Transverse colon (tissue), 4 donors: Measurements from ENCODE around the gene CUL3. TPM values are rescaled to one million over a fixed set of nuclear protein-coding genes. Genes with fewer than 3 reads are reported as not detected.

Source experiments
- DNase-seq: peaks from one replicate; pipeline ENCODE4 v3.0.0-alpha.2; 2019
- H3K27ac ChIP-seq, 4 donors: fragments of 200-600 bp; sonication (generic); 2 replicates each; pipeline ENCODE4 v1.5.1; 2016 to 2018; ENCODE audit warnings: inconsistent platforms in 4 of 4
- H3K27me3 ChIP-seq: fragments of 200-600 bp; sonication (generic); 2 replicates; pipeline ENCODE4 v1.5.1; 2017; ENCODE audit warnings: inconsistent platforms
- H3K36me3 ChIP-seq, 4 donors: fragments of 200-600 bp; sonication (generic); 2 replicates each; pipeline ENCODE4 v1.5.1; 2017 to 2019; ENCODE audit warnings: inconsistent platforms in 4 of 4
- H3K4me1 ChIP-seq, 4 donors: fragments of 200-600 bp; sonication (generic); 2 replicates each; pipeline ENCODE4 v1.5.1; 2017 to 2020; ENCODE audit warnings: inconsistent platforms in 4 of 4
- H3K4me3 ChIP-seq, 4 donors: fragments of 200-600 bp; sonication (generic); 1 replicate in 1 of 4; 2 replicates in 3 of 4; pipeline versions ENCODE4 v1.5.1 to v1.6.1; 2017 to 2019; ENCODE audit warnings: inconsistent platforms in 4 of 4
- H3K9me3 ChIP-seq, 2 donors: fragments of 200-600 bp; sonication (generic); 2 replicates each; pipeline ENCODE4 v1.5.1; 2017 to 2019; ENCODE audit warnings: inconsistent platforms in 2 of 2
- EP300 ChIP-seq: sonication (generic); formaldehyde crosslinking; IDR thresholded peaks from one replicate; pipeline ENCODE4 v1.6.1; 2017; ENCODE audit warnings: antibody characterized with exemption, low read depth
- POLR2A ChIP-seq: fragments of 450-650 bp; IDR thresholded peaks from one replicate; pipeline ENCODE4 v1.6.1; 2016; ENCODE audit warnings: antibody characterized with exemption, mild to moderate bottlenecking, moderate library complexity
- POLR2AphosphoS5 ChIP-seq, 3 donors: sonication (generic); formaldehyde crosslinking; IDR thresholded peaks; one replicate each; pipeline ENCODE4 v1.6.1; 2016; ENCODE audit warnings: antibody characterized with exemption in 3 of 3
- WGBS, 2 donors: methylation state at CpG; one replicate each; pipeline ENCODE4 v1.1.5; 2018; ENCODE audit warnings: low coverage in 1 of 2; 5-methylcytosine and 5-hydroxymethylcytosine counted together
- in situ Hi-C, 4 donors: fragments of 200-750 bp; cut with MboI; loops; one replicate each; pipeline versions ENCODE4 v1.15.0 to v1.15.1; 2017; ENCODE audit warnings: low sequenced_read_pairs in 3 of 4, low pct_ligation_motif_present in 1 of 4, low pct_unique_long_range_greater_than_20kb in 1 of 4
- intact Hi-C: fragments of 100-400 bp; cut with DNase I; formaldehyde crosslinking; loops from one replicate; pipeline ENCODE4 v1.15.1; 2023; ENCODE audit warnings: low total_unique reads
- total RNA-seq, 4 donors: library from RNA; depleted of rRNA; stranded (reverse); fragments of >200 nt; gene quantifications; one replicate each; pipeline ENCODE4 v1.1.0, GENCODE V29; 2016
- TF ChIP-seq, protein P1 (sequence below), 5 experiments: fragments of 200-600 bp in 3 of 5; fragments of 450-650 bp in 2 of 5; sonication (generic) in 3 of 5; IDR thresholded peaks; 1 replicate in 2 of 5; 2 replicates in 3 of 5; pipeline ENCODE4 v1.5.1; 2016 to 2017; ENCODE audit warnings: antibody characterized with exemption in 5 of 5, inconsistent platforms in 3 of 5, mild to moderate bottlenecking in 2 of 5, moderate library complexity in 1 of 5

Gene CUL3
- total RNA-seq, 4 donors from 2014 or later = 18.5 to 104 (median 57.9) TPM

- TF ChIP-seq POLR2A (no peak), POLR2AphosphoS5 (IDR thresholded peaks at IDR 0.05) (no peak), EP300 (no peak)
- TF ChIP-seq, protein P1, sequence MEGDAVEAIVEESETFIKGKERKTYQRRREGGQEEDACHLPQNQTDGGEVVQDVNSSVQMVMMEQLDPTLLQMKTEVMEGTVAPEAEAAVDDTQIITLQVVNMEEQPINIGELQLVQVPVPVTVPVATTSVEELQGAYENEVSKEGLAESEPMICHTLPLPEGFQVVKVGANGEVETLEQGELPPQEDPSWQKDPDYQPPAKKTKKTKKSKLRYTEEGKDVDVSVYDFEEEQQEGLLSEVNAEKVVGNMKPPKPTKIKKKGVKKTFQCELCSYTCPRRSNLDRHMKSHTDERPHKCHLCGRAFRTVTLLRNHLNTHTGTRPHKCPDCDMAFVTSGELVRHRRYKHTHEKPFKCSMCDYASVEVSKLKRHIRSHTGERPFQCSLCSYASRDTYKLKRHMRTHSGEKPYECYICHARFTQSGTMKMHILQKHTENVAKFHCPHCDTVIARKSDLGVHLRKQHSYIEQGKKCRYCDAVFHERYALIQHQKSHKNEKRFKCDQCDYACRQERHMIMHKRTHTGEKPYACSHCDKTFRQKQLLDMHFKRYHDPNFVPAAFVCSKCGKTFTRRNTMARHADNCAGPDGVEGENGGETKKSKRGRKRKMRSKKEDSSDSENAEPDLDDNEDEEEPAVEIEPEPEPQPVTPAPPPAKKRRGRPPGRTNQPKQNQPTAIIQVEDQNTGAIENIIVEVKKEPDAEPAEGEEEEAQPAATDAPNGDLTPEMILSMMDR (IDR thresholded peaks at IDR 0.05) = no peak
- WGBS, 2 donors = 55 to 58% methylated on average over 4 of the region's 4 CpGs
- H3K36me3 ChIP-seq = peaks cover 0 to 8% (median 0%) of the 10 kb centered on the region in 4 donors
- no peak overlapping the region for H3K27ac ChIP-seq
- no peaks in the 10 kb centered on the region for H3K9me3 ChIP-seq
- DNase-seq = no peak
- in situ Hi-C loops = no loop called here
- H3K4me1 ChIP-seq = peaks cover 14 to 87% (median 53%) of the 10 kb centered on the region in 4 donors
- intact Hi-C loops = no loop called here
- H3K27me3 ChIP-seq = no peaks in the 10 kb centered on the region
- no peak overlapping the region for H3K4me3 ChIP-seq
These were observed 14.7 kb downstream of the CUL3 start for GRCh38 chr2:224570328-224570993.

GRCh38 chr2:224569654-224570053 is 15.5 kb downstream of the CUL3 start:
- TF ChIP-seq EP300 = no peak
- TF ChIP-seq, protein P1 (IDR thresholded peaks at IDR 0.05) = no peak
- no peak for TF ChIP-seq POLR2A
- no peak for TF ChIP-seq POLR2AphosphoS5 (IDR thresholded peaks at IDR 0.05)
- Histone ChIP-seq H3K36me3 (peaks cover 0 to 8% (median 0%) of the 10 kb centered on the region in 4 donors), H3K4me3 (no peak overlapping the region), H3K27me3 (no peaks in the 10 kb centered on the region), H3K9me3 (no peaks in the 10 kb centered on the region), H3K27ac (no peak overlapping the region), H3K4me1 (peaks cover 10 to 86% (median 47%) of the 10 kb centered on the region in 4 donors)
- in situ Hi-C loops (no loop called here), intact Hi-C loops (no loop called here)
- DNase-seq = no peak

DNA sequence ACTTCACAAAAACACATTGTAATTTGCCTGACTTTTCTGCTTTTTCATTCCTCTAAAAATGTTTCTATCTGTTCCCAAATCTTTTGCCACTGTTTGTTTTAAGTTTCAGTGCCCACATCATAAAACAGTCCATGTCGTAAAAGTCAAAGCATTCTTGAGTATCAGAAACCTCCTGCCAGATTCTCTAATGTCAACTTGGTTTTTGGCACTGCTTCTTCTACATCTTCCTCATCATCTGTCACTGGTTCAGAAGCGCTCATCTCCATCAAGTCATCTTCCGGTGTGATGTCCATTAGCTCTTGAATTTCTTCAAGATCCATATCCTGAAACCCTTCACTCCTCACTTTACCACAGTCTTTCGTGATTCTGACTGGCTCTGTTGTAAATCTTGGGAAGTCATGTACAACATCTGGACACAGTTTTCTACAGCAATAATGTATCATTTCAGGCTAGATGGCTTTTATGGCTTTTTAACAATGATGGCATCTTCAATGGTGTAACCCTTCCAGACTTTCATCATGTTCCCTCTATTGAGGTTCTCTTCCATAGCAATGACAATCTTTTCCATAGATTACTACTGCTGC is 19.6 kb downstream of the CUL3 start:
- in situ Hi-C loops (no loop called here), intact Hi-C loops (no loop called here)
- no peaks in the 10 kb centered on the region for H3K27me3 ChIP-seq
- TF ChIP-seq EP300 = no peak
- TF ChIP-seq, protein P1 (IDR thresholded peaks at IDR 0.05) = no peak
- TF ChIP-seq POLR2AphosphoS5 (IDR thresholded peaks at IDR 0.05) = no peak
- no peak for TF ChIP-seq POLR2A
- WGBS, 2 donors = 75 to 78% methylated on average over 4 of the region's 4 CpGs
- no peaks in the 10 kb centered on the region for H3K9me3 ChIP-seq
- H3K36me3 ChIP-seq = peaks cover 0 to 8% (median 0%) of the 10 kb centered on the region in 4 donors
- peaks cover 9 to 75% (median 36%) of the 10 kb centered on the region in 4 donors for H3K4me1 ChIP-seq
- no peak for DNase-seq
- H3K27ac ChIP-seq = no peak overlapping the region
- H3K4me3 ChIP-seq = no peak overlapping the region

DNA sequence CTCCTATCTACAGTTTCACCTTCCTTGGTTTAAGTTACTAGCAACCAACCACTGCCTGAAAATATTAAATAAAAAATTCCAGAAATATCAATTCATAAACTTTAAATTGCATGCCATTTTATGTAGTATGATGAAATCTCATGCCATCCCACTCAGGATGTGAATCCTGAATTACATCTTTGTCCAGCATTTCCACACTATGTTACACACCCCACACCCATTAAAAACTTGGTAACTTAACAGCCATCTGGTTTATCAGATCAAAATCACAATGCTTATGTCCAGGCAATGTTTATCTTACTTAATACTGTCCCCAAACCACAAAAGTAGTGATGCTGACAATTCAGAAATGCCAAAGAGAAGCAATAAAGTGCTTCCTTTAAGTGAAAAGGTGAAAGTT is 21.6 kb downstream of the CUL3 start:
- H3K27me3 ChIP-seq = no peaks in the 10 kb centered on the region
- intact Hi-C loops = no loop called here
- in situ Hi-C loops = no loop called here

More for the DNA sequence above, 21.6 kb downstream of the CUL3 start:
- no peak overlapping the region for H3K4me3 ChIP-seq
- no peak overlapping the region for H3K27ac ChIP-seq
- peaks cover 7 to 60% (median 22%) of the 10 kb centered on the region in 4 donors for H3K4me1 ChIP-seq
- no peak for TF ChIP-seq POLR2AphosphoS5 (IDR thresholded peaks at IDR 0.05)
- TF ChIP-seq POLR2A = no peak
- TF ChIP-seq EP300 = no peak
- TF ChIP-seq, protein P1 (IDR thresholded peaks at IDR 0.05) = no peak
- no peaks in the 10 kb centered on the region for H3K9me3 ChIP-seq
- H3K36me3 ChIP-seq = peaks cover 0 to 8% (median 0%) of the 10 kb centered on the region in 4 donors
- no peak for DNase-seq
